ENCODE data around the gene EYA2. TPM values are rescaled to one million over a fixed set of nuclear protein-coding genes. Genes with fewer than 3 reads are reported as not detected.
A peak's percentile ranks its signal among the peaks of the same experiment; 100 is the strongest.

EYA2 gene
- polyA plus RNA-seq, 4 donors = 0.50 to 0.70 TPM; not detected in 2

DNA sequence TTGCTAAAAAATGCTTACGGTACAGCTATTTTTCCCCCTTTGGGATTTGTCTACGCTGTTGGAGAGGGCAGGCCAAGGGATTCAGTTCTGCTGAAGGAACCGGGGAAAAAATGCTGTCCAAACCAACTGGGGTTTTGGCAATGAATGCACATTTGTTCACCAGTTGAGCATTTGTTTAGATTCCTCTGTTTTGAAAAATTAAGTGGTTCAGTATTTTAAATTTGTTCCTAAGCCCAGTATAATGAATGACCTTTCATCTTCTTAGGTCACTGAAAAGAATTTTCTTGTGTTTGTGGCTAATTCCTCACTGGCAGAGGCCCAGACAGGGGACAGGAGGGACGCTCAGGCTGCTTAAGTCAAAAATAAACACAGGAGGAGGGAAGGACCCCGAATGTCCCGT is 10.8 kb upstream of the EYA2 start:
- 37 to 57% (median 44%) methylated on average over 6 of the region's 6 CpGs for WGBS, 3 donors
- no peaks in the 10 kb centered on the region for H3K9me3 ChIP-seq (ENCODE audit: control insufficient read depth in 2 of 2, insufficient read depth in 1 of 2, low read depth in 1 of 2, low read length in 1 of 2)
- H3K4me3 ChIP-seq (ENCODE audit: low read depth in 1 of 3, low read length in 3 of 3) = no peak overlapping the region
- no peak for FAIRE-seq
- DNase-seq = no peak
- H3K27me3 ChIP-seq (ENCODE audit: control insufficient read depth in 3 of 3, insufficient read depth in 3 of 3, low read length in 3 of 3) = peaks cover 0 to 4% (median 0%) of the 10 kb centered on the region in 3 donors
- no peaks in the 10 kb centered on the region for H3K4me1 ChIP-seq (ENCODE audit: control insufficient read depth in 3 of 3, insufficient read depth in 2 of 3, low read depth in 1 of 3, low read length in 2 of 3)
- H3K36me3 ChIP-seq (ENCODE audit: control insufficient read depth in 3 of 3, insufficient read depth in 2 of 3, low read depth in 1 of 3, low read length in 3 of 3) = no peaks in the 10 kb centered on the region
- no peak overlapping the region for H3K27ac ChIP-seq (ENCODE audit: low read depth in 1 of 3, low read length in 2 of 3)

DNA sequence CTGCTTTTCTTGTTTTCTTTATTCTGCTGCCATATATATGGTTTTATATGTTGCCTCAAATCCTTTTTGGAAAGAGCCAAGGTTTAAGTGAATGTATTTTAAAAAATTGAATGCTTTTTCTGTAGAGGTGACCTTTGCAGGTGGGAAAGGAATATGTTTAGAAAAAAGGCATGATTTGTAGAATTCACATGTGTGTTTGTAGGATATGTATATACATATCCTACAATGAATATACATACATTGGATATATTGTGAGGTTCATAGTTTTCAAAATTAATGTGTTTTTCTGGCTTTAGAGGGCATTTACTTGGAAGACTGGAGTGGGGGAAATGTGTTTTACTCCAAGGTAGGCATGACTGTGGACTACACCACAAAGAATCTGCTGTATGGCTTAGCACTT is 4.0 kb upstream of the EYA2 start:
- peaks cover 0 to 10% of the 10 kb centered on the region in 2 donors for H3K9me3 ChIP-seq (ENCODE audit: control insufficient read depth in 2 of 2, insufficient read depth in 1 of 2, low read depth in 1 of 2, low read length in 1 of 2)
- H3K4me1 ChIP-seq (ENCODE audit: control insufficient read depth in 3 of 3, insufficient read depth in 2 of 3, low read depth in 1 of 3, low read length in 2 of 3) = no peaks in the 10 kb centered on the region
- H3K27ac ChIP-seq (ENCODE audit: low read depth in 1 of 3, low read length in 2 of 3) = no peak overlapping the region
- no peak for FAIRE-seq
- H3K36me3 ChIP-seq (ENCODE audit: control insufficient read depth in 3 of 3, insufficient read depth in 2 of 3, low read depth in 1 of 3, low read length in 3 of 3) = no peaks in the 10 kb centered on the region
- H3K4me3 ChIP-seq (ENCODE audit: low read depth in 1 of 3, low read length in 3 of 3) = no peak overlapping the region
- peaks cover 9 to 17% (median 16%) of the 10 kb centered on the region in 3 donors for H3K27me3 ChIP-seq (ENCODE audit: control insufficient read depth in 3 of 3, insufficient read depth in 3 of 3, low read length in 3 of 3)
- no peak for DNase-seq

DNA sequence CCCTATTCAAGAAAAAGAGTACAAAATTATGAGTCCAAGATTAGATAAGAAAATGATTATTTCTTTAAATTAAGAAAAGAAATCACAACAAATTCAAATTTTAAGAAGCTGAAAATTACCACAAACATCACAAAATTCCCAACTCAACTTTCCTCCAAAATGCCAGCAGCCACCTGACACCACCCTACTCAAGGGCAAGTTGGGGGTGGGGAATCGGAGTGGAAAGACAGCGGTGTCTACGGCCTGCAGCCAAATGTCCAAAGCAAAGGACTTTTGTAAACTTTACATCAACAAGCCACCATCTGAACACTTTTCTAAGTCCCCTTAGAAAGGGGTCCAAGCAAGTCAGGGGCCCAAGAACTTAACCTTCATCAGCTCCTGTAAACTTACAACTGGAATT is 1.6 kb upstream of the EYA2 start:
- FAIRE-seq (no peak), DNase-seq (no peak)
- Histone ChIP-seq H3K9me3 (ENCODE audit: control insufficient read depth in 2 of 2, insufficient read depth in 1 of 2, low read depth in 1 of 2, low read length in 1 of 2) (peaks cover 0 to 10% of the 10 kb centered on the region in 2 donors), H3K4me1 (ENCODE audit: control insufficient read depth in 3 of 3, insufficient read depth in 2 of 3, low read depth in 1 of 3, low read length in 2 of 3) (no peaks in the 10 kb centered on the region), H3K27ac (ENCODE audit: low read depth in 1 of 3, low read length in 2 of 3) (no peak overlapping the region), H3K27me3 (ENCODE audit: control insufficient read depth in 3 of 3, insufficient read depth in 3 of 3, low read length in 3 of 3) (peaks cover 17 to 32% (median 18%) of the 10 kb centered on the region in 3 donors), H3K4me3 (ENCODE audit: low read depth in 1 of 3, low read length in 3 of 3) (no peak overlapping the region), H3K36me3 (ENCODE audit: control insufficient read depth in 3 of 3, insufficient read depth in 2 of 3, low read depth in 1 of 3, low read length in 3 of 3) (no peaks in the 10 kb centered on the region)
- WGBS, 3 donors = 89 to 91% (median 89%) methylated on average over 3 of the region's 3 CpGs

DNA sequence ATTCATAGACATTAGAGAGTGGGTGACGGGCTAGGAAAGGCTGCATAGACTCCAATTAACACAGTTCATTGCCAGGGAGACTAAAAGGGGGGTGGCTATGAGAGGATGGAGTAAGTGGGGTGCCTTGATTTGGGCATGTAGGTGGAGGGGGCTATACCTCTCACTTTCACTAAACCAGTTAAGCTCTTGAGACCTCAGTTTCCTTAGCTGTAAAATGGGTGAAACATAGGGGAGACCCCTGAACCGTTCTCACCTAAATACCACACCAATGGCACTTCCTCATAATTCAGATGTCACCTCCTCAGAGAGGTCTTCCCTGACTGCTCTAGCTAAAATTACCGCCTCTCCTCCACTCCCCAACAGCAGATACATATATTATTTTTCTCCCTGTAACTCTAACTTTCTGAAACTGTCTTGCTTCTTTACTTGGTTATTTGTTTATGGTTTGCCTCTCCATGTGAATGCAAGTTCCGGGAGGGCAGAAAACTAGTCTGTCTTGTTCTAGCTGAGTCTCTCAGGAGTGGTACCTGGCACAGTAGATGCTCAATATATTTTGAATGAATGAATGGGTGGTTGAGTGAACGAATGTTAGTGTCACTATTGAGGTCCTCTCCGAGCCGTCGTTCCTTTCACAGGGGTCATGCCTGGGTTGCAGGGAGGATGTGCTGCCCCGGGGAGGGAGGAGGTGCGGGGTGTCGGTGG is 615 bp upstream of the EYA2 start:
- DNase-seq = no peak
- no peaks in the 10 kb centered on the region for H3K36me3 ChIP-seq (ENCODE audit: control insufficient read depth in 3 of 3, insufficient read depth in 2 of 3, low read depth in 1 of 3, low read length in 3 of 3)
- FAIRE-seq = no peak
- 16 to 24% (median 24%) methylated on average over 11 of the region's 11 CpGs for WGBS, 3 donors
- no peak overlapping the region for H3K4me3 ChIP-seq (ENCODE audit: low read depth in 1 of 3, low read length in 3 of 3)
- no peak overlapping the region for H3K27ac ChIP-seq (ENCODE audit: low read depth in 1 of 3, low read length in 2 of 3)
- peaks cover 0 to 10% of the 10 kb centered on the region in 2 donors for H3K9me3 ChIP-seq (ENCODE audit: control insufficient read depth in 2 of 2, insufficient read depth in 1 of 2, low read depth in 1 of 2, low read length in 1 of 2)
- no peaks in the 10 kb centered on the region for H3K4me1 ChIP-seq (ENCODE audit: control insufficient read depth in 3 of 3, insufficient read depth in 2 of 3, low read depth in 1 of 3, low read length in 2 of 3)
- H3K27me3 ChIP-seq (ENCODE audit: control insufficient read depth in 3 of 3, insufficient read depth in 3 of 3, low read length in 3 of 3) = peaks cover 17 to 40% (median 18%) of the 10 kb centered on the region in 3 donors

DNA sequence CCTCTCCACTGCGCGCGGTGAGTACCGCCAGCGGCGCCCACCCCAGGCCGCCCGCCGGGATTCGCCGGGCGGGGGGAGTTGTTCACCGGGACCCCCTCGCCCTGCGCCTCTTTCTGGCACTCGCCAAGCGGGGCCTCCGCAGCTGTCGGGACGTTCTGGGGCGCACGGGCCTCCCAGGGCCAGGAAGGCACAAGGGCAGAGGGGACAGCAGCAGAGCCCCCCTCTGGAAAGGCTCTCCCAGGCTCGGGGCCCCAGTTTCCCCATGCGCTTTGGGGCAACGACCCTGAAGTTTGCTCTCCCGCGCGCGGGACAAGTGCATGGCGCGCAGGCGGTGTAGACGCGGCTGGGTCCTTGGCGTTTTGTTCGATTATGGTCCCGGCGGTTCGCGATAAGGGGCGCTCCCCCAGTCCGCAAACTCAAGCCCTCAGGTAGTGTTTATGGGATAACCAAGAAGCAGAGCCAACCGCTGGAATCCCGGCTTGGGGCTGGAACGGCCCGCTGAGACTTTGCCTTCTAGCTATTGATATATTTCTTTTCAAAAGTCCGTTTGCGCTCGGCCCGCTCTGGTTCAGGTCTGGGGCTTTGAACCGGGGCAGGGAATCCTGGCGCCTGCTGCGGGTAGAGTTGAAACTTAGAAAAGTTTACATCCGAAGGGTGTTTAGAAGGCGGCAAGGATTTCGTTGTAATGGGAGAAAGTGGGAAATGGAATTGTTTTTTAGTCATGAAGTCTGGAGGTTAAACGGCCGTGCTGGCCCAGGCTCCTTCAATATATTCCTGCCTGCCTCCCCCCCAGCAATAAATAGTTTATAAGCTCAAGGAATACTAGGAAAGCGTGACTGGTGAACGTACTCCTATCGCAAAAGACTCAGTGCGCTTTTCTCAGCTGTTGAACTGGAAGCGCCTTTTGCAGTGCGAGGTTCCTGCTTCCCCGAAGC is 595 bp downstream of the EYA2 start:
- no peak overlapping the region for H3K27ac ChIP-seq (ENCODE audit: low read depth in 1 of 3, low read length in 2 of 3)
- WGBS, 3 donors = 2 to 8% (median 4%) methylated on average over 58 to 65 of the region's 65 CpGs
- DNase-seq = peak in 1 of 2 donors; percentile 32
- peaks cover 17 to 48% (median 18%) of the 10 kb centered on the region in 3 donors for H3K27me3 ChIP-seq (ENCODE audit: control insufficient read depth in 3 of 3, insufficient read depth in 3 of 3, low read length in 3 of 3)
- no peak for FAIRE-seq
- H3K36me3 ChIP-seq (ENCODE audit: control insufficient read depth in 3 of 3, insufficient read depth in 2 of 3, low read depth in 1 of 3, low read length in 3 of 3) = no peaks in the 10 kb centered on the region
- H3K4me1 ChIP-seq (ENCODE audit: control insufficient read depth in 3 of 3, insufficient read depth in 2 of 3, low read depth in 1 of 3, low read length in 2 of 3) = no peaks in the 10 kb centered on the region
- peaks cover 0 to 7% of the 10 kb centered on the region in 2 donors for H3K9me3 ChIP-seq (ENCODE audit: control insufficient read depth in 2 of 2, insufficient read depth in 1 of 2, low read depth in 1 of 2, low read length in 1 of 2)
- H3K4me3 ChIP-seq (ENCODE audit: low read depth in 1 of 3, low read length in 3 of 3) = peak overlapping the region in 2 of 3 donors; percentile 25 to 27

DNA sequence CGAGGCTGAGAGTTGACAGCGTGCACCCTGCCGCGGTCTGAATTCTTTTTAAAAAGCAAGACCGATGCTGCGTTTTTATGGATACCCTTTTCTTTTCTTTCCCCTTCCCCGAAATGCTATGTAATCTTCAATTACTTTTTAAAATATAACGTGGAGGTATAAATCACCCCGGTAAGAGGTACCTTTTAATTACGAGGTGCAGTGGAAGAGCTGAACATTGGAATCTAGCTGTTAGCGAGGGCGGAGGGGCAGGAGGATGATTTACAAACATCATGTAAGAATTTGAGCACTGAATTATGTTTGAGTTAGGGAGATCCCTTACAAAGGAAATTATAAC is 1.2 kb downstream of the EYA2 start:
- H3K27ac ChIP-seq (ENCODE audit: low read depth in 1 of 3, low read length in 2 of 3) = no peak overlapping the region
- H3K27me3 ChIP-seq (ENCODE audit: control insufficient read depth in 3 of 3, insufficient read depth in 3 of 3, low read length in 3 of 3) = peaks cover 17 to 48% (median 18%) of the 10 kb centered on the region in 3 donors
- H3K4me1 ChIP-seq (ENCODE audit: control insufficient read depth in 3 of 3, insufficient read depth in 2 of 3, low read depth in 1 of 3, low read length in 2 of 3) = no peaks in the 10 kb centered on the region
- no peaks in the 10 kb centered on the region for H3K36me3 ChIP-seq (ENCODE audit: control insufficient read depth in 3 of 3, insufficient read depth in 2 of 3, low read depth in 1 of 3, low read length in 3 of 3)
- peaks cover 0 to 4% of the 10 kb centered on the region in 2 donors for H3K9me3 ChIP-seq (ENCODE audit: control insufficient read depth in 2 of 2, insufficient read depth in 1 of 2, low read depth in 1 of 2, low read length in 1 of 2)
- WGBS, 3 donors = 6 to 8% (median 6%) methylated on average over 12 of the region's 12 CpGs
- no peak overlapping the region for H3K4me3 ChIP-seq (ENCODE audit: low read depth in 1 of 3, low read length in 3 of 3)
- FAIRE-seq = no peak
- DNase-seq = no peak

DNA sequence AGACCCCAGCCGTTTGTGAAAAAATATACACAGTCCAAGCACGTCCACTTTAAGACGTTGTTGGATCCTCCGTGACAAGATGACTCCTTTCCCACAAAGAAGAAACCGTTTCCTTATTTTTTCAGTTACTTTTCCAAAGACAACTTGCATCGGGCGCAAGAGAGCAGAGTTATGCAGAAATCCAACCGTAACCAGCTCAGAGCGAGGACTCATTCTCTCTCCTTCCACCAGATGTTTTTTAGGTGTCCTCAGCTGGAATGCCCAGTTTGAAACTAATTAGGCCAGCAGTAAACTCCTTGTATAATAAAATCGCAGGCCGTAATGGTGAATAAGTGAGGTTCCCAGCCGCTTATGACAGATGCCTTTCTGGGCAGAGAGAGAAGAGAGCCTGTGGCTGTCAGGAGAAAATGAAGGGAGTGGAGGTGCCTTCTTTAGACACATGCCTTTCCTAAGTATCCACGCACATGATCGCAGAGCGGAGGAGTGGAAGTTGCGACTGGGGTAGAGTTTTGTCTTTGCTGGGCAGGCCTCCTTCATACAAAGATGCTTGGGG is 2.8 kb downstream of the EYA2 start:
- no peak for FAIRE-seq

DNA sequence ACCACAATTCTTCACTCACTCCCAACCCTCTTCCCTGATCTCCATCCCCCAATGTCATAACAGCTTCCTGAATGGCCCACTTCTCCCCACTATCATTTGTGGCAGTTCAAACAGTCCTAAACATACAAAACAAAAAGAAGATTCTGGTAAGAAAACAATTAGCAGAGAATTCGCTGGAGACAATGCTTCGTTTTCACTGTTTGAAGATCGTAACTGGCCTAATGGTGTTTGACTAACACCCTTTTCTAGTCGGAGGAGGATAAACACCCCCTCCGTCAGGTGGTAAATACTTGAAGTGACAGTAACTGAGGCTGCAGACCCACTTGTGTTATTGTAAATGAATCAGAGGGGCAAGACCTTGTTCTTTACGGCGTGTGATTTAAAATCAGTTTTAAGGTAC is 3.8 kb downstream of the EYA2 start:
- no peak for DNase-seq
- no peaks in the 10 kb centered on the region for H3K4me1 ChIP-seq (ENCODE audit: control insufficient read depth in 3 of 3, insufficient read depth in 2 of 3, low read depth in 1 of 3, low read length in 2 of 3)
- H3K4me3 ChIP-seq (ENCODE audit: low read depth in 1 of 3, low read length in 3 of 3) = no peak overlapping the region
- no peaks in the 10 kb centered on the region for H3K36me3 ChIP-seq (ENCODE audit: control insufficient read depth in 3 of 3, insufficient read depth in 2 of 3, low read depth in 1 of 3, low read length in 3 of 3)
- no peaks in the 10 kb centered on the region for H3K9me3 ChIP-seq (ENCODE audit: control insufficient read depth in 2 of 2, insufficient read depth in 1 of 2, low read depth in 1 of 2, low read length in 1 of 2)
- H3K27me3 ChIP-seq (ENCODE audit: control insufficient read depth in 3 of 3, insufficient read depth in 3 of 3, low read length in 3 of 3) = peaks cover 12 to 49% (median 17%) of the 10 kb centered on the region in 3 donors
- FAIRE-seq = no peak
- no peak overlapping the region for H3K27ac ChIP-seq (ENCODE audit: low read depth in 1 of 3, low read length in 2 of 3)
- whole genome bisulfite sequencing, 3 donors = 65 to 72% (median 71%) methylated on average over 7 of the region's 7 CpGs

More for the DNA sequence above, 2.8 kb downstream of the EYA2 start:
- DNase-seq = no peak
- Histone ChIP-seq H3K27ac (ENCODE audit: low read depth in 1 of 3, low read length in 2 of 3) (no peak overlapping the region), H3K36me3 (ENCODE audit: control insufficient read depth in 3 of 3, insufficient read depth in 2 of 3, low read depth in 1 of 3, low read length in 3 of 3) (no peaks in the 10 kb centered on the region), H3K9me3 (ENCODE audit: control insufficient read depth in 2 of 2, insufficient read depth in 1 of 2, low read depth in 1 of 2, low read length in 1 of 2) (no peaks in the 10 kb centered on the region), H3K4me1 (ENCODE audit: control insufficient read depth in 3 of 3, insufficient read depth in 2 of 3, low read depth in 1 of 3, low read length in 2 of 3) (no peaks in the 10 kb centered on the region), H3K27me3 (ENCODE audit: control insufficient read depth in 3 of 3, insufficient read depth in 3 of 3, low read length in 3 of 3) (peaks cover 15 to 50% (median 17%) of the 10 kb centered on the region in 3 donors), H3K4me3 (ENCODE audit: low read depth in 1 of 3, low read length in 3 of 3) (no peak overlapping the region)
- 64 to 77% (median 73%) methylated on average over 16 of the region's 16 CpGs for WGBS, 3 donors

Measured in small intestine (tissue), 7 donors.